Keratinocyte (primary cell): ENCODE results near the gene MARCHF9. TPM values are rescaled to one million over a fixed set of nuclear protein-coding genes. Genes with fewer than 3 reads are reported as not detected.

ENCODE experiments used
- DNase-seq: peaks from one replicate; pipeline ENCODE4 v3.0.0-alpha.2; 2011; ENCODE audit warnings: low read depth, missing footprints, low spot score
- FAIRE-seq: peaks from 2 replicates; lab custom pipeline; 2011; peaks lifted over from hg19 to GRCh38; lab: Jason Lieb, UNC
- H2AFZ ChIP-seq: 2 replicates; pipeline ENCODE4 v1.6.0; 2012; ENCODE audit warnings: low read length, control low read depth, inconsistent platforms; ENCODE audit not compliant: control insufficient read depth
- H3K27ac ChIP-seq: 2 replicates; pipeline ENCODE4 v1.5.1; 2011; ENCODE audit warnings: low read length; ENCODE audit not compliant: control insufficient read depth, insufficient read depth
- H3K27me3 ChIP-seq: 3 replicates; pipeline ENCODE4 v1.6.0; 2011; ENCODE audit warnings: low read length; ENCODE audit not compliant: control insufficient read depth, insufficient read depth; ENCODE audit errors: extremely low read depth
- H3K36me3 ChIP-seq, 2 experiments: 2 replicates in 1 of 2; 3 replicates in 1 of 2; pipeline ENCODE4 v1.5.1; 2011; ENCODE audit warnings: low read length in 2 of 2, mild to moderate bottlenecking in 1 of 2; ENCODE audit not compliant: control insufficient read depth in 2 of 2, insufficient read depth in 2 of 2; ENCODE audit errors: extremely low read depth in 1 of 2
- H3K4me1 ChIP-seq: 3 replicates; pipeline ENCODE4 v1.5.1; 2011; ENCODE audit warnings: low read length; ENCODE audit not compliant: control insufficient read depth, insufficient read depth; ENCODE audit errors: extremely low read depth
- H3K4me2 ChIP-seq: 3 replicates; pipeline ENCODE4 v1.6.0; 2011; ENCODE audit warnings: low read depth, low read length; ENCODE audit not compliant: control insufficient read depth, insufficient read depth; ENCODE audit errors: extremely low read depth
- H3K4me3 ChIP-seq, 3 experiments: fragments of 200-600 bp in 1 of 3; sonication (generic) in 1 of 3; 2 replicates in 2 of 3; 3 replicates in 1 of 3; pipeline ENCODE4 v1.5.1; 2011 to 2016; ENCODE audit warnings: low read length in 3 of 3, mild to moderate bottlenecking in 3 of 3, control low read depth in 2 of 3, inconsistent platforms in 1 of 3, low read depth in 1 of 3, mixed read lengths in 1 of 3, mixed run types in 1 of 3, moderate library complexity in 1 of 3; ENCODE audit not compliant: control insufficient read depth in 2 of 3, insufficient read depth in 2 of 3; ENCODE audit errors: extremely low read depth in 1 of 3
- H3K79me2 ChIP-seq: 2 replicates; pipeline ENCODE4 v1.6.0; 2012; ENCODE audit warnings: low read length; ENCODE audit not compliant: control insufficient read depth, insufficient read depth
- H3K9ac ChIP-seq: 3 replicates; pipeline ENCODE4 v1.6.0; 2011; ENCODE audit warnings: low read length; ENCODE audit not compliant: control insufficient read depth, insufficient read depth; ENCODE audit errors: extremely low read depth
- H3K9me1 ChIP-seq: 3 replicates; pipeline ENCODE4 v1.6.0; 2011; ENCODE audit warnings: low read length; ENCODE audit not compliant: control insufficient read depth, insufficient read depth; ENCODE audit errors: extremely low read depth
- H3K9me3 ChIP-seq: 2 replicates; pipeline ENCODE4 v1.5.1; 2012; ENCODE audit warnings: low read depth, low read length; ENCODE audit not compliant: control insufficient read depth
- H4K20me1 ChIP-seq: 3 replicates; pipeline ENCODE4 v1.6.0; 2011; ENCODE audit warnings: low read length; ENCODE audit not compliant: control insufficient read depth, insufficient read depth; ENCODE audit errors: extremely low read depth
- CTCF ChIP-seq, 3 experiments: IDR thresholded peaks in 1 of 3; conservative IDR thresholded peaks in 1 of 3; optimal IDR thresholded peaks in 1 of 3; 2 replicates in 2 of 3; 3 replicates in 1 of 3; pipeline versions ENCODE3 to v1.5.1; 2011; ENCODE audit warnings: low read length in 3 of 3, mild to moderate bottlenecking in 3 of 3, moderate library complexity in 2 of 3, control low read depth in 1 of 3, inconsistent platforms in 1 of 3; ENCODE audit not compliant: insufficient read depth in 2 of 3; ENCODE audit errors: extremely low read depth in 1 of 3
- EZH2 ChIP-seq: IDR thresholded peaks from one replicate; pipeline ENCODE4 v1.6.1; 2012; ENCODE audit warnings: inconsistent platforms, mild to moderate bottlenecking, low read length, moderate library complexity
- dilution Hi-C: fragments of 300-500 bp; cut with MboI; formaldehyde crosslinking; loops from one replicate; pipeline ENCODE4 v1.7.0; 2020; ENCODE audit warnings: low sequenced_read_pairs; ENCODE audit not compliant: extremely low pct_ligation_motif_present
- polyA plus RNA-seq, 5 experiments: library from polyadenylated mRNA; depleted of rRNA in 3 of 5; stranded (reverse) in 3 of 5; stranded (forward) in 1 of 5; unstranded in 1 of 5; fragments of >200 nt; gene quantifications; 1 replicate in 1 of 5; 2 replicates in 3 of 5; 3 replicates in 1 of 5; pipeline versions ENCODE4 v1.2.1 to v1.2.3, GENCODE V29; 2011 to 2012; ENCODE audit warnings: missing spikeins in 2 of 5, low read depth in 1 of 5, low replicate concordance in 1 of 5

MARCHF9 gene
- polyA plus RNA-seq, 1 donor (not counting 4 experiments of a cell fraction or from before 2014, with no cell fraction given), result 10.9 TPM

GRCh38 chr12:57776247-57776587 is 21.3 kb downstream of the MARCHF9 start:
- H3K27me3 ChIP-seq, result no peaks in the 10 kb centered on the region
- no peak overlapping the region for H3K9ac ChIP-seq
- H3K4me1 ChIP-seq, result peaks cover 4% of the 10 kb centered on the region
- TF ChIP-seq EZH2 (no peak), CTCF (optimal IDR thresholded peaks at IDR 0.05 in 1 of 3, IDR thresholded peaks at IDR 0.05 in 1 of 3, conservative IDR thresholded peaks at IDR 0.05 in 1 of 3; ENCODE audit: extremely low read depth in 1 of 3, insufficient read depth in 2 of 3, low read length in 3 of 3) (no peak)
- no peak overlapping the region for H2AFZ ChIP-seq
- FAIRE-seq (no peak), DNase-seq (no peak)
- peaks cover 5 to 11% of the 10 kb centered on the region in 2 experiments for H3K36me3 ChIP-seq
- H3K9me3 ChIP-seq, result no peaks in the 10 kb centered on the region
- no peaks in the 10 kb centered on the region for H4K20me1 ChIP-seq
- peaks cover 6% of the 10 kb centered on the region for H3K79me2 ChIP-seq
- no peak overlapping the region for H3K4me2 ChIP-seq
- H3K4me3 ChIP-seq, result no peak overlapping the region
- no peak overlapping the region for H3K27ac ChIP-seq
- dilution Hi-C loops, result no loop called here
- H3K9me1 ChIP-seq, result no peaks in the 10 kb centered on the region

DNA sequence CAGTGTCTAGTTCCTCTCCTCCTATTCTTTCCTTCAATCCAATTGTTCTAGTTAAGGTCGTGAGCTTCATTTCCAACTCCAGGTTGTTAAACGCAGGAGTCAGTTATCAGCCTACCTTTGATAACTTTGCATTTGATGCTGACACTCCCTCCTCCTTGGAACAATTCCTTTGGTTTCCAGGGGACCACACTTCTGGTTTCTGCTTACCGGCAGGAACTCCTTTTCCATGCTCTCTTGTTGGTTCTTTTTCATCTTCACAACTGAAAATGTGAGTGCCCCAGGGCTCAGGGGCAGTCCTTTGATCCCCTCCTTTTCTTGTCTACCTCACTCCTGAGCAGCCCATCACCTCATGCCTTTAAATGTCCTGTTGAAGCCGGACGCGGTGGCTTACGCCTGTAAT is 22.5 kb downstream of the MARCHF9 start:
- TF ChIP-seq EZH2 (no peak), CTCF (optimal IDR thresholded peaks at IDR 0.05 in 1 of 3, IDR thresholded peaks at IDR 0.05 in 1 of 3, conservative IDR thresholded peaks at IDR 0.05 in 1 of 3; ENCODE audit: extremely low read depth in 1 of 3, insufficient read depth in 2 of 3, low read length in 3 of 3) (no peak)
- H3K27ac ChIP-seq, result no peak overlapping the region
- H3K79me2 ChIP-seq, result peaks cover 3% of the 10 kb centered on the region
- H3K4me2 ChIP-seq, result no peak overlapping the region
- no peaks in the 10 kb centered on the region for H3K9me1 ChIP-seq
- H3K36me3 ChIP-seq, result peaks cover 5 to 11% of the 10 kb centered on the region in 2 experiments
- no peak for FAIRE-seq
- no peaks in the 10 kb centered on the region for H4K20me1 ChIP-seq
- H3K27me3 ChIP-seq, result no peaks in the 10 kb centered on the region
- H2AFZ ChIP-seq, result no peak overlapping the region
- no peak overlapping the region for H3K9ac ChIP-seq
- no peak overlapping the region for H3K4me3 ChIP-seq
- no peaks in the 10 kb centered on the region for H3K9me3 ChIP-seq
- H3K4me1 ChIP-seq, result no peaks in the 10 kb centered on the region
- dilution Hi-C loops, result no loop called here
- no peak for DNase-seq
